Measurements from ENCODE around the gene MFRP. TPM values are rescaled to one million over a fixed set of nuclear protein-coding genes. Genes with fewer than 3 reads are reported as not detected.

Gene MFRP
- polyA plus RNA-seq, 2 of the 4 experiments (the other 2 are of a cell fraction), result not detected

DNA sequence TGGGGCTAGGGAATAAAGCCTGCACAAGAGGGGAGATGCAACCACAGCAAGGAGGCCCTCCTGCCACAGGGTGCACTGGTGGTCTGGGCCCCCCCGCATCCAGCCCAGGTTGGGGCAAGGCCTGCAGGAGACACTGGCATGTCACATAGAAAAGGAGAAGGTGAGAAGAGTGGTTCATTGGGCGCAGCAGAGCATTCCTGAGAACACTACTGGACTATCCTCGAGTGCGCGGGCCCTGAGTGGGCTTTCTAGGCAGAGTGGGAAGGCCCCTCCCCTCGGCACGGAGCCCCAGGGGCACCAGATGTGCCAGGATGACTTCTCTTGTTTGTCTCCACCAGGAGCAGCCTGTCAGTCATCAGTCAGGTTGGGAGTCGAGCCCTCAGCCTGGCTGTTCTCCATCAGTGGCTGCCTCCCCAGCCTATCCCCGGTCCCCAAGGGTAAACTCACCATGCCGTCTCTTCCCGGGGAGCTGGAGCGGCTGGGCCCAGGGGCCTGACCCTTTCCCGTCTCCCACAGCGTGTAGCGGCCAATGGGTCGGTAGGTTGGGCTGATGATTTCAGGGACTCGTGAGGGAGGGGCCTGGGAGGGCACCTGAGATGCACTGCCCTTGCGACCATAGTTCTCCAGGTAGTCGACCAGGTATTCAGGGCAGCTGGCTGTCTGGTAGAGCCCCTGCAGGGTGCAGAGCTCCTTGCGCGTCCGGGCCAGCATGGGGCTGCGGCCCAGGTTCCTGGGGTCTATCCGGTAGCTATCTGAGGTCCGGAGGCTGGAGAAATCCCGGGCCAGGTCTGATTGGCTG is 26.0 kb upstream of the MFRP start:
- ChIA-PET CTCF (interaction anchor here (1.0 to 20.0 kb wide), 12 partner anchors 10 to 104 kb away, joined by 3 to 341 read pairs (median 28); partner anchors contain the start of genes C1QTNF5, MFRP and RNF26), POLR2A (interaction anchor here (1.0 kb wide), 1 partner anchor 167 kb away, joined by 3 read pairs; no protein-coding TSS in a partner anchor)
- Histone ChIP-seq H3K4me1 (peaks cover 35% of the 10 kb centered on the region), H3K9me3 (no peaks in the 10 kb centered on the region), H3K27ac (no peak overlapping the region), H3K4me3 (no peak overlapping the region), H3K4me2 (no peak overlapping the region)
- TF ChIP-seq TP53 (CRISPR knock-in tag; IDR thresholded peaks at IDR 0.05) (no peak), KDM1A (IDR thresholded peaks at IDR 0.05; ENCODE audit: low read depth) (no peak), RARB (CRISPR knock-in tag; IDR thresholded peaks at IDR 0.05) (no peak), FOSB (CRISPR knock-in tag; IDR thresholded peaks at IDR 0.05) (no peak), TFCP2L1 (CRISPR knock-in tag; IDR thresholded peaks at IDR 0.05) (no peak), HOXA7 (CRISPR knock-in tag; IDR thresholded peaks at IDR 0.05) (no peak), SMC3 (IDR thresholded peaks at IDR 0.05) (no peak), NR3C1 (IDR thresholded peaks at IDR 0.05) (no peak), MAZ (IDR thresholded peaks at IDR 0.05; ENCODE audit: borderline replicate concordance, low read depth, low read length) (no peak)
- TF ChIP-seq, protein P1, sequence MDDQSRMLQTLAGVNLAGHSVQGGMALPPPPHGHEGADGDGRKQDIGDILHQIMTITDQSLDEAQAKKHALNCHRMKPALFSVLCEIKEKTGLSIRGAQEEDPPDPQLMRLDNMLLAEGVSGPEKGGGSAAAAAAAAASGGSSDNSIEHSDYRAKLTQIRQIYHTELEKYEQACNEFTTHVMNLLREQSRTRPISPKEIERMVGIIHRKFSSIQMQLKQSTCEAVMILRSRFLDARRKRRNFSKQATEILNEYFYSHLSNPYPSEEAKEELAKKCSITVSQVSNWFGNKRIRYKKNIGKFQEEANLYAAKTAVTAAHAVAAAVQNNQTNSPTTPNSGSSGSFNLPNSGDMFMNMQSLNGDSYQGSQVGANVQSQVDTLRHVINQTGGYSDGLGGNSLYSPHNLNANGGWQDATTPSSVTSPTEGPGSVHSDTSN (IDR thresholded peaks at IDR 0.05), result no peak
- TF ChIP-seq, protein P2, sequence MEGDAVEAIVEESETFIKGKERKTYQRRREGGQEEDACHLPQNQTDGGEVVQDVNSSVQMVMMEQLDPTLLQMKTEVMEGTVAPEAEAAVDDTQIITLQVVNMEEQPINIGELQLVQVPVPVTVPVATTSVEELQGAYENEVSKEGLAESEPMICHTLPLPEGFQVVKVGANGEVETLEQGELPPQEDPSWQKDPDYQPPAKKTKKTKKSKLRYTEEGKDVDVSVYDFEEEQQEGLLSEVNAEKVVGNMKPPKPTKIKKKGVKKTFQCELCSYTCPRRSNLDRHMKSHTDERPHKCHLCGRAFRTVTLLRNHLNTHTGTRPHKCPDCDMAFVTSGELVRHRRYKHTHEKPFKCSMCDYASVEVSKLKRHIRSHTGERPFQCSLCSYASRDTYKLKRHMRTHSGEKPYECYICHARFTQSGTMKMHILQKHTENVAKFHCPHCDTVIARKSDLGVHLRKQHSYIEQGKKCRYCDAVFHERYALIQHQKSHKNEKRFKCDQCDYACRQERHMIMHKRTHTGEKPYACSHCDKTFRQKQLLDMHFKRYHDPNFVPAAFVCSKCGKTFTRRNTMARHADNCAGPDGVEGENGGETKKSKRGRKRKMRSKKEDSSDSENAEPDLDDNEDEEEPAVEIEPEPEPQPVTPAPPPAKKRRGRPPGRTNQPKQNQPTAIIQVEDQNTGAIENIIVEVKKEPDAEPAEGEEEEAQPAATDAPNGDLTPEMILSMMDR (IDR thresholded peaks at IDR 0.05), result no peak
- FAIRE-seq, result no peak
- ATAC-seq, result no peak
- no peak for DNase-seq (ENCODE audit: low read depth in 1 of 2, low spot score in 1 of 2)
- WGBS (ENCODE audit: missing lambda C conversion rate), result 80% methylated on average over 13 of the region's 26 CpGs

DNA sequence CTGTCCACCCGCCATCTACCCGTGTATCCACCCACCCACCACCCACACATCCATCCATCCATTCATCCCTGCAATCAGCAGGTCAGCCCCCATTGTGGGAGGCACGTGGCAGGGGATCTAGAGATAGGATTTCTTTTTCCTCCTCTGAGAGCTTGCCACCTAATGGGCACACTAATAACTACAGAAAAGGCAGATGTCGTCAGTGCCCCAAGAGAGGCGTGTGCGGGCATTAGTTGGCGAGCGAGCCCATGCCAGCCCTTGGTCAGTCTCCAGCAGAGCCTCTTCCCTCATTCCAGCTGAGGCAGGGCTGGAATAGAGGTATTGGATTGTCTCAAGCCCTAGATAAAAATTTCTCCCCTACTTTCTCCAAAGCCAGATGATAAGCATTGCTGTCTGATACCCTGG is 25.3 kb upstream of the MFRP start:
- ATAC-seq, result peak; percentile 45 to 54; a peak in 4 of 6 replicates
- peaks cover 40% of the 10 kb centered on the region for H3K4me1 ChIP-seq
- DNase-seq (ENCODE audit: low read depth in 1 of 2, low spot score in 1 of 2), result peak in 1 of 2 experiments; percentile 39
- POLR2A ChIA-PET, result interaction anchor here (1.0 kb wide), 1 partner anchor 166 kb away, joined by 3 read pairs; no protein-coding TSS in a partner anchor
- no peak overlapping the region for H3K27ac ChIP-seq
- no peaks in the 10 kb centered on the region for H3K9me3 ChIP-seq
- H3K4me2 ChIP-seq, result no peak overlapping the region
- no peak for FAIRE-seq
- whole genome bisulfite sequencing (ENCODE audit: missing lambda C conversion rate), result 38% methylated on average over 8 of the region's 8 CpGs
- TF ChIP-seq KDM5A (IDR thresholded peaks at IDR 0.05) (no peak), ZSCAN20 (CRISPR knock-in tag; IDR thresholded peaks at IDR 0.05) (no peak), RAD21 (conservative IDR thresholded peaks at IDR 0.05 in 1 of 2, IDR thresholded peaks at IDR 0.05 in 1 of 2) (peak; percentile 14 to 19; a peak in 1 of 5 replicates), RNF2 (IDR thresholded peaks at IDR 0.05; ENCODE audit: borderline replicate concordance, low read depth) (no peak), RARB (CRISPR knock-in tag; IDR thresholded peaks at IDR 0.05) (no peak), POLR2A (IDR thresholded peaks at IDR 0.05; ENCODE audit: low read length) (no peak), SMC3 (IDR thresholded peaks at IDR 0.05) (peak; percentile 25; the same call in 1 of the 3 replicates), JUNB (IDR thresholded peaks at IDR 0.05) (no peak), CHD2 (IDR thresholded peaks at IDR 0.05; ENCODE audit: low read length, partially characterized antibody) (no peak), FOSB (CRISPR knock-in tag; IDR thresholded peaks at IDR 0.05) (no peak), CBX8 (IDR thresholded peaks at IDR 0.05) (no peak), JUN (IDR thresholded peaks at IDR 0.05) (no peak)
- TF ChIP-seq, protein P2 (IDR thresholded peaks at IDR 0.05), result 0 out of 3 replicates have a peak, but pooled peaks have one; percentile 11
- TF ChIP-seq, protein P3, sequence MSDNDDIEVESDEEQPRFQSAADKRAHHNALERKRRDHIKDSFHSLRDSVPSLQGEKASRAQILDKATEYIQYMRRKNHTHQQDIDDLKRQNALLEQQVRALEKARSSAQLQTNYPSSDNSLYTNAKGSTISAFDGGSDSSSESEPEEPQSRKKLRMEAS (IDR thresholded peaks at IDR 0.05), result peak; percentile 59
- H3K4me3 ChIP-seq, result no peak overlapping the region
- CTCF ChIA-PET, result interaction anchor here (0.6 to 20.0 kb wide), 9 partner anchors 9 to 189 kb away, joined by 3 to 341 read pairs (median 15); partner anchors contain the start of genes C1QTNF5, RNF26 and USP2

All from A549 (cell line).